ENCODE measurements around the gene PHACTR1. TPM values are rescaled to one million over a fixed set of nuclear protein-coding genes. Genes with fewer than 3 reads are reported as not detected.

PHACTR1 gene
- total RNA-seq, 4 donors from 2014 or later: 2.0 to 8.3 (median 4.5) TPM

DNA sequence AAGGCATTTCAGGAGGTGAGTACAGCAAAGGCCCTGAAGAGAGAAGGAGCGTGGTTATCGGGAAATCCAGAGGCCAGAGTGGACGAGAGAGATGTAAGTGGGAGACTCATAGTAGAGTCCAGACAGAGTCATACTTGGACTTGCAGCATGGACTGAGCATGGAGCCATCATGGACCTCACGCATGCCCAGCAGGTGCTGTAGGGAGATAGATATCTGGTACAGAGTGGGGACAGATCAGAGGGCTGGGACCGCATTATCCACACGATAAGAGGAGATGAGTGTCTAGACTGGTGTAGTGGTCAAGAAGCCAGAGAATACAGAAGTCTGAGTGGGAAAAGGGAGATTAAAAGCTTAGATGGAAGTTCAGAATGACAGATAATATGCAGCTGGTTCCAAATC is 484.8 kb downstream of the PHACTR1 start:
- Histone ChIP-seq H3K27me3 (no peaks in the 10 kb centered on the region), H3K4me1 (no peaks in the 10 kb centered on the region), H3K4me3 (no peak overlapping the region), H3K36me3 (no peaks in the 10 kb centered on the region), H3K9me3 (no peaks in the 10 kb centered on the region), H3K27ac (no peak overlapping the region)
- no peak for DNase-seq
- TF ChIP-seq, protein P1, sequence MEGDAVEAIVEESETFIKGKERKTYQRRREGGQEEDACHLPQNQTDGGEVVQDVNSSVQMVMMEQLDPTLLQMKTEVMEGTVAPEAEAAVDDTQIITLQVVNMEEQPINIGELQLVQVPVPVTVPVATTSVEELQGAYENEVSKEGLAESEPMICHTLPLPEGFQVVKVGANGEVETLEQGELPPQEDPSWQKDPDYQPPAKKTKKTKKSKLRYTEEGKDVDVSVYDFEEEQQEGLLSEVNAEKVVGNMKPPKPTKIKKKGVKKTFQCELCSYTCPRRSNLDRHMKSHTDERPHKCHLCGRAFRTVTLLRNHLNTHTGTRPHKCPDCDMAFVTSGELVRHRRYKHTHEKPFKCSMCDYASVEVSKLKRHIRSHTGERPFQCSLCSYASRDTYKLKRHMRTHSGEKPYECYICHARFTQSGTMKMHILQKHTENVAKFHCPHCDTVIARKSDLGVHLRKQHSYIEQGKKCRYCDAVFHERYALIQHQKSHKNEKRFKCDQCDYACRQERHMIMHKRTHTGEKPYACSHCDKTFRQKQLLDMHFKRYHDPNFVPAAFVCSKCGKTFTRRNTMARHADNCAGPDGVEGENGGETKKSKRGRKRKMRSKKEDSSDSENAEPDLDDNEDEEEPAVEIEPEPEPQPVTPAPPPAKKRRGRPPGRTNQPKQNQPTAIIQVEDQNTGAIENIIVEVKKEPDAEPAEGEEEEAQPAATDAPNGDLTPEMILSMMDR (IDR thresholded peaks at IDR 0.05): no peak
- intact Hi-C loops (cut with DNase I; ENCODE audit: low total_unique reads): no loop called here

DNA sequence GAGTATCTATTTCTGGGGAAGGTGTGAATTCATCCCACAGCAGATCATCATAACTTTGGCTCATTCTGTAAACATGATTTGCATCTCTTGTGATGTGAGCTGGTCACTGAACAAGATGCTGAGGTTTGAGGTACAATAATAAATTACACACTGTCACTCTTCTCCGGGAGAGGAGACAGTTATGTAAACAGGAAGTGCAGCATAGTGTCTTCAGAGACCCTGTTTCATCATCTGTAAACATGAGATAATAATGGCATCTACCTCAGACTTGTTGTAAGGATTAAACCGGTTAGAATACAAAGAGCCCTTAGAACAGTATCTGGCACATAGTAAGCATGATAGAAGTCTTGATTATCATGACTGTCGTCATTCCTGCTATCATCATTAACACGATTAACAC is 486.6 kb downstream of the PHACTR1 start:
- Histone ChIP-seq H3K4me3 (no peak overlapping the region), H3K27me3 (no peaks in the 10 kb centered on the region), H3K9me3 (no peaks in the 10 kb centered on the region), H3K36me3 (no peaks in the 10 kb centered on the region), H3K27ac (no peak overlapping the region), H3K4me1 (no peaks in the 10 kb centered on the region)
- no peak for DNase-seq
- intact Hi-C loops (cut with DNase I; ENCODE audit: low total_unique reads): no loop called here
- no peak for TF ChIP-seq POLR2A (IDR thresholded peaks at IDR 0.05)
- TF ChIP-seq, protein P1 (IDR thresholded peaks at IDR 0.05): no peak

DNA sequence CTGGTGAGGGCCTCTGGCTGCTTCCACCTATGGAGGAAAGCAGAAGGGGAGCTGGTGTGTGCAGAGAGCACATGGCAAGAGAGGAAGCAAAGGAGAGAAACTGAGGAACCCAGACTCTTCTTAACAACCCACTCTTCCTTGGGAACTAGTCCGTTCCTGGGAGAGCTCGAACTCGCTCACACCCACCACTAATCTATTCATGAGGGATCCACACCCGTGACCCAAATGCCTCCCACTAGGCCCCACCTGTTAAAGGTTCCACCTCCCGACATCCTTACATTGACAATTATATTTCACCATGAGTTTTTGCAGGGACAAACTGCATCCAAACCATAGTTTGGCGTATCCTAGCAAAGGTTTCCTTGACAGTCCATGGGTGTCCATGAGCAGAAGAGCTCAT is 488.5 kb downstream of the PHACTR1 start:
- no peaks in the 10 kb centered on the region for H3K27me3 ChIP-seq
- H3K27ac ChIP-seq: no peak overlapping the region
- H3K4me3 ChIP-seq: no peak overlapping the region
- intact Hi-C loops (cut with DNase I; ENCODE audit: low total_unique reads): no loop called here
- no peaks in the 10 kb centered on the region for H3K4me1 ChIP-seq
- TF ChIP-seq POLR2A (IDR thresholded peaks at IDR 0.05): no peak
- TF ChIP-seq, protein P1 (IDR thresholded peaks at IDR 0.05): no peak
- H3K36me3 ChIP-seq: no peaks in the 10 kb centered on the region
- no peaks in the 10 kb centered on the region for H3K9me3 ChIP-seq
- no peak for DNase-seq

DNA sequence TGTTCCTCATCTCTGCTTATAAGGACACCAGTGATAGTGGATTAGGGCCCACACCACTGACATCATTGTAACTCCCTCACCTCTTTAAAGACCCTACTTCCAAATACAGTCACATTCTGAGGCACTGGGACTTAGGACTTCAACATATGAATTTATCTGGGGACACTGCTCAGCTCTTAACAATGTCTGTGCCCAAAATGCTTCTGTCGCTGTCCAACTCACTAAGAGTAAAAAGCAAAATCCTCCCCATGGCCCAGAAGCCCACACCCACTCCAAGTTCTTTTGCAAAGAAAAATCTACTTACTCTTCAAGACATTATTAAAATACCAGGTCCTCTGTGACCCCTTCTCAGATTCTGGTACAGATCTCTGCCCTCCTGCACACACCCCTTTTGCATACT is 495.5 kb downstream of the PHACTR1 start:
- Histone ChIP-seq H3K4me1 (no peaks in the 10 kb centered on the region), H3K27me3 (no peaks in the 10 kb centered on the region), H3K36me3 (no peaks in the 10 kb centered on the region), H3K9me3 (no peaks in the 10 kb centered on the region), H3K27ac (no peak overlapping the region), H3K4me3 (no peak overlapping the region)
- no peak for DNase-seq
- intact Hi-C loops (cut with DNase I; ENCODE audit: low total_unique reads): no loop called here
- TF ChIP-seq, protein P1 (IDR thresholded peaks at IDR 0.05): no peak
- no peak for TF ChIP-seq POLR2A (IDR thresholded peaks at IDR 0.05)

DNA sequence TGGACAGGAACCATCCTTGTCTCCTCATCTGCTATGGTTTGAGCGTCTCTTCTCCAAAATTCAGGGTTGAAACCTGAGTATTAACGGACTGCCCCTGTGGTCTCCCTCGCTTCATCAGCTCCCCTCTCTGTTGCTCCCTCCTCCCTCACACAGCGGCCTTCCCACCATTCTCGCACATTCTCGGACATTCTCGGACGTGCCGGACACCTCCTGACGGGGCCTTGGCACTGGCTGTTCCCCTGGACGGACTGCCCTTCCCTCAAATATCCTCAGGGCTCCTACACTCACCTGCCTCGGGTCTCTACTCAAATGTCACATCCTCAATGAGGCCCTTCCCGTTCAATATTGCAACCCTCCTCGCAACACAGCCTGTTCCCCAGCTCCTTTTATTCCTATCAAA is 496.0 kb downstream of the PHACTR1 start:
- no peaks in the 10 kb centered on the region for H3K9me3 ChIP-seq
- no peak overlapping the region for H3K27ac ChIP-seq
- no peaks in the 10 kb centered on the region for H3K27me3 ChIP-seq
- no peak for TF ChIP-seq POLR2A (IDR thresholded peaks at IDR 0.05)
- TF ChIP-seq, protein P1 (IDR thresholded peaks at IDR 0.05): no peak
- no peaks in the 10 kb centered on the region for H3K36me3 ChIP-seq
- no peak overlapping the region for H3K4me3 ChIP-seq
- intact Hi-C loops (cut with DNase I; ENCODE audit: low total_unique reads): no loop called here
- DNase-seq: no peak
- H3K4me1 ChIP-seq: no peaks in the 10 kb centered on the region
